Astrocyte of the hippocampus (primary cell): ENCODE results near the gene MFAP2.

Experiments
- DNase-seq: peaks from one replicate; pipeline ENCODE4 v3.0.0; 2011; ENCODE audit warnings: low read depth, low spot score

The MFAP2 gene

DNA sequence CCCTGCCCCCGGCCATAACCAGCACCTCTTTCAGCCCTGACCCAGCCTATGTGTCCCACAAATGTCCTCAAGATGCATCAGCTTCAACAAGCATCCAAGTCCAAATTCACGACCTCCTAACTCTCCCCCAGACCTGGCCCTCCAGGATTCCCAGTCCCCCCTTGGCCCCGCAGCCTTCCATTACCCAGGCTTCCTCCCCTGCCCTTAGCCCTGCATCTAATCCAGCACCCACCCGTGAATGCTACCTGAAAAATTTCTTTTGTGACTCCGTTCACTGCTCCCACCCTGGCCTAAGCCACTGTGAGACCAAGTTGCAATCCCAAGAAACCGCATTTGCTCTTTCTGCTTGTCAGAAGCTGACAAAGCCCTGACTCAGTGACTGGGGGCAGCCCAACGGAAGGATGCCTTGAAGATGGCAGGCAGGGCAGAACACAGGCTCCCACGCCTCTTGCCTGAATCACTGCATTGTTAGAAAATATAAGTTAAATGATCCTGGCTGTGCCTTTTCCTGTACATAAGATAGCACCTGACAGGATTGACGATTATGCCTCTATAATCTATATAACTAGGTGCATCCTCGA is 939 bp upstream of the MFAP2 start:
- peak; percentile 81 for DNase-seq

DNA sequence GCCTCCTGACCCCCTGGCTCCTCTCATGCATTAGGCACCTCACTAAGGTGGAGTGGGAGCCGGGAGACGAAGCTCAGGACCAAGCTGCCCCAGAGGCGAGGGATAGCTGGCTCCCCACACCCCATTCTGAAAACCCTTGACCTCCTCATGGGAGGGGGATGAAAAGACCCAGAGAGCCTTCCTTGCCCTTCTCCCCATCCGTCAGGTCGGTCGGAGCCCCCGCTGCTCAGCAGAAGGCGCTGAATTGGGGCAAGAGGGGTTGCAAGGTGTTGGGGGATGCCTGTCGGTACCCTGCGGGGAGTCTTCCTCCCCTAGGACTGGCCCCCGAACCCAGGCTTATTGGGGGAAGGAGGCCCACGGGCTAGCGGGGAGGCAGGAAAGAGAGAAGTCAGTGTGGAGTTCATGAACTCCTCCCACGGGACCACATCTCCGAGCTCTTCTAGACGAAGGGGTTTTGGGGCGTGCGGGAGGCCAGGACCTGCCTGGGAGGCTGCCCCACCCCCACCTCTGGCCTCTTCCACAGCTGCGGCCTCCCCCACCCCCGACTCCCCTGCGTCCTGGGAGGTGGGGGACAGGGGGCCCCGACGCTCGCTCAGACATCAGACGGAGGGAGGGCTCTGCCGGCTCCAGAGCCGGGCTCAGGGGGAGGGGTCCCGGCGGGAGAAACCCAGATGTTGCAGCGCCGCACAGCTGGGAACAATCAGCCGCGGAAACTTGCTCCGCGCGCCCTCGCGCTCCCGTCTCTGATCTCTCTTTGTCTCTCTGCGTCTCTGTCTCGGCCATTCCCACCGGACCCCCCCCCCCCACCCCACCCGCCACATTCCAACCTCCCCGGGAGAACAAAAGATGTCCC is 719 bp downstream of the MFAP2 start:
- peak; percentile 36 for DNase-seq

DNA sequence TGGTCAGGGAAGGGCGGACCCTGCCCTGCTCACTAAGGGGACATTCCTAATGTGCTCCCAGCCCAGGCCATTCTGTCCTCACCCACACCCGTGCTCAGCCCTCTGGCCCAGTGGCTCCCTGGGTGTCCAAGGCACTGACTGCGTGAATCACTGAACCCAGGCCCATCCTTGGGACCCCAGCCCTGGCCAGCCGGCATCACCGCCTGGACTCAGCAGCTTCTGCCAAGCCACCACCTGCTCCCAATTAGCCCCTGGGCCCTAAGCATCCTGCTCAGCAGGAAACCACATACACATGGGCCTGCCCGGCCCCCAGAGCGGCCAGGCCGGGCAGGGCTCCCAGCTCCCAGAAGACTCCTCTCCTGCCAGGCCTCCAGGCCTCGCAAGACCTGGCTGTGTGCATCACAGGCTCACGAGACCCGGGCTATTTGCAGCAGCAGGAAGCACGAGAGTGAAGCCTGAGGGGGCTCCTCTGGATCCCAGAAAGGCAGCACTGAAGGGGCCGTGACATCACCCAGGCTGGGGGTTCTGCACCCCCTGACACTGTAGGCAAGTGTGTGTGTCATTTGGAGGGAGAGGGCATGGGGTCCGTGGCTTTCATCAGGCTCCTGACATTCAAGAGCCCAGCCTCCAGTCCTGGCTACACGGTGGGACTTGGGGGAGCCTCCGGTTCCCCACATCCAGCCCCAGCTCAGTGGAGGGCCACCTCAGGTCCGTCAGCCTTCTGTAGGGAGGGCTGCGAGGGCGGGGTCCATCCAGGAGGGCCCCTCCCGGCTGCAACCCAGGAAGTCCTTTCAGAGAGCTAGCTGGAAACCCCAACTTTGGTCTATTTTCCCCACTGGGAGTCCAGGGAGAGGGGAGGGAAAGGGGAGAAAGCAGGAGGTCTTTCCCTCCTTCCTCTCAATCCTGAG is 1.6 kb downstream of the MFAP2 start:
- peak; percentile 93 for DNase-seq

DNA sequence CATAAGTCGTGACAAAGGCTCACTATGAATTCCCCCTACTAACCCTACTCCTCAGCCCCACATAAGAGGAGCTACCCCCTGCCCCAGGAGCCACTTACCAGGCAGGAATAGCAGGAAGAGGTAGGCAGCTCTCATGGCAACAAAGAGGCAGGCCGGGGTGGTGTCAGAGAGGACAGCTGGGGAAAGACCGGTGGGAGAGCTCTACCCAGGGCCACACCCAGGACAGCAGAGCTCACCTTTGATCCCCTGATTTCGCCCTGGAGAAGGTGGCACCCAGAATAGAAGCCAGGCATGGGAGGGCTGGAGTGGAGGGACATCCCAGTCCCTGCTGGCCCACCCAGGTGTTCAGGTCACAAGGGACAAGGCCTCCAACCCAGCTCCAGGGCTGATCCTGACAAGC is 2.3 kb downstream of the MFAP2 start:
- no peak for DNase-seq

DNA sequence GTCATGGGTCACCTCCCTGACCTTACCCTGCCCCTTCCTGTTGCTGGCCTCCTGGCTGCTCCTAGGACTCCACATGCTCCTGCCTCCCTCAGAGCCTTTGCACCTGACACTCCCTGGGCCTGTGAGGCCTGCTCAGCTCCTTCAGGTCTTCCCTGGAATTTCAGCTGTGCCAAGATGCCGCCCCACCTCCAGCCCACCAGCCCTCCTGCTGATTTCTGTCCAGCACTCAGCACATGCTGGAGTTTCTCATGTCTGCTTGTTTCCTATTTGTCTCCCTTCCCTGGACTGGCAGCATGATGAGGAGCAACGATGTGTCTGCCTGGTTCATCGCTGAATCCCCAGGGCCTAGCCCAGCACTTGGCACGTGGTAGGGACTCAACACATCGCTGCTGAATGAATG is 3.0 kb downstream of the MFAP2 start:
- DNase-seq: no peak

DNA sequence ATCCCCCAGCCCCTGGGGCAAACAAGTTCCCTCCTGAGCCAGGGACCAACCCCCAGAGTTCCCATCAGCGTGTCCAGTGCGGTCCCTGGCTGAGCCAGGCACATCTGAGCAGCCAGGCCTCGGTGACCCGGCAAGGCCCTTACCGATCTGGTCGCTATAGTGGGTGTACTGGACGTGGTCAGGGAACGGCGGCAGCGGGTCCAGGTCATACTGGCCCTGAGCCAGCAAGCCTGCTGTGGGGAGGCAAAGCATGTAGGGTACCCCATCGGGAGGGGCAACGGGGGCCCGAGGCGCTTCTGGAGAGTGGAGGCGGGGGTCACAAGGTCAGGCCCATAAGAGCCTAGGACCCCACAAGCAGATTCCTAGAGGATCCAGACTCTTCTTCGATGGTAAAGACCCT is 3.5 kb downstream of the MFAP2 start:
- DNase-seq: no peak

DNA sequence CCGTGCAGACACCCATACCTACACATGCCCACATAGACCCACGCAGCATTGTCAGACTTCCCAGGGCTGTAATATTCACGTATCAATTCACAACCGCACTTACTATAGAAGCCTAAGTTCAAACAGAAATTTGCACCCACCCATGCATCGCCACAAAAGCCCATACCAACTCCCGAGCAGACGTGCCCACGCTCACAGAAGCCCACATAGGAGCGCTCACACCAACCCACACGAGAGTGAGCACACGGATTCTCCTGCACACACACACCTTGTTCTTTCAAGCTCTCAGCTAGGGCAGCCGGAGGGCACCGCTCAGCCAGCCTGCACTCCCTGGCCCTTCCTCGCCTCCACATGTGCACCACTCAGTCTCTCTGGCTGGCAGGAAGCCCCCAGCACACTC is 4.6 kb downstream of the MFAP2 start:
- no peak for DNase-seq

DNA sequence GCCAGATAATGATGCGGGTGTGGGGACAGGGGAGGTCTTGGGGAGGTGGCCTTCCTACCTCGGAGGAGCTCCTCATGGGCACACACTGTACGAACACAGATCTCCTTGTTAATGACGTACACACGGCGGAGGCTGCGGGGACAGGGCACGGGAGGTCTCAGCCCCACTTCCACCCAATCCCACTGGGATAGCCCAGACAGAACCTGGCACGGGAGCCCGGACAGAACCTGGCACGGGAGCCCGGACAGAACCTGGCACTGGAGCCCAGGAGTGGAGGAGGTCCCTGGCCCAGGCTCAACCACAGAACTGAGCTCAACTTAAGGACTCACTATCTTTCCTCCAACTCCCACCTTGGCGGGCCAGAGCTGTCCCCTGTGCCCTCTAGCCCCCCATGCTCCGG is 5.2 kb downstream of the MFAP2 start:
- no peak for DNase-seq

DNA sequence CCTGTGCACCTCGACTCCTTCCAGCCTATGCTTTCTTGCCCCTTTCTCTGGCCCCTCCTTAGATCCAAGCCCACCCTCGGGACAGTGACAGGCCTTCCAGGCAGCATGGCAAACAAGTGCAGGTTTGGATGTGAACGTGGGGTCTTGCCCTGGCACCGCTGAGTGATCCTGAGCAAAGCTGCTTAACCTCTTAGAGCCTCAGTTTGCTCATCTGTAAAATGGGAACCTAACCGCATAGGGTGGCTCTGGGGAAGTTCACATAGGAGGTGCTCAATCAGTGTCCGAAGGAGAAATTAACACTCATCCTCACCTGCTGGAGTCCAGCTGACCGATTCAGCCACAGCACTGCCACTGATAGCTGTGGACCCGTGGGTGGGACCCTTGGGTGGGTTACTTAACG is 7.2 kb downstream of the MFAP2 start:
- DNase-seq: no peak

DNA sequence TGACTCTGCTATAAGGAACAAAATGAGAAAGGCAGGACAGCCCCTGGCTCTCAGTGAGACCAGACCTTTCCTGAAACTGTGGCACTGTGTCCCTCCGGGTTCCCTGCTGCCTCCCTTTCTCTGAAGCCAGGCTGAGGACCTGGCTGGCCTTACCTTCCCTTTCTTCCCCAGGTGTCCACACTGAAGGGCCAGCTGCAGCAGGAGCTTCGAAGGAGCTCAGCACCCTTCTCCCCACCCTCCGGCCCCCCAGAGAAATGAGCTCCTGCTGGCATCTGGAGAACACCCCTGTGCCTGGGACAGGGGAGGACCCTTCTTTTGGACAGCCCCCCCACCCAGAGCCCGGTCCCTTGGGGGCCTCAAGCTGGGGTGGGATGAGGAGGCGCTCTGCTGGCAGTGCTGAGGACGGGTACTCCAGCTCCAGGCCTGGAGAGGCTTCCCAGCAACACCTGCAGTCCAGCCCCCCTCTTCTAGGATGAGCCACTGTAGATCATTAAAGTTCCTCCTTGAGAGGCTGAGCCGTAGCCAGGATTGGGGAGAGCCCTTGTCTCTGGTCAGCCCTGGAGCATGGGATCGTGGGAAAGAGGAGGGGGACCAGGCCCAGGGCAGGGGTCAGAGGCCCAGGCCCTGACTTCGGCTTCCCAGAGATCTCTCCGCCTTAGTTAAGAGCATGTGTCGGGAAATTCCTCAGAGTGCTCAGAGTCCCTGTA is 8.1 kb downstream of the MFAP2 start:
- DNase-seq: no peak

DNA sequence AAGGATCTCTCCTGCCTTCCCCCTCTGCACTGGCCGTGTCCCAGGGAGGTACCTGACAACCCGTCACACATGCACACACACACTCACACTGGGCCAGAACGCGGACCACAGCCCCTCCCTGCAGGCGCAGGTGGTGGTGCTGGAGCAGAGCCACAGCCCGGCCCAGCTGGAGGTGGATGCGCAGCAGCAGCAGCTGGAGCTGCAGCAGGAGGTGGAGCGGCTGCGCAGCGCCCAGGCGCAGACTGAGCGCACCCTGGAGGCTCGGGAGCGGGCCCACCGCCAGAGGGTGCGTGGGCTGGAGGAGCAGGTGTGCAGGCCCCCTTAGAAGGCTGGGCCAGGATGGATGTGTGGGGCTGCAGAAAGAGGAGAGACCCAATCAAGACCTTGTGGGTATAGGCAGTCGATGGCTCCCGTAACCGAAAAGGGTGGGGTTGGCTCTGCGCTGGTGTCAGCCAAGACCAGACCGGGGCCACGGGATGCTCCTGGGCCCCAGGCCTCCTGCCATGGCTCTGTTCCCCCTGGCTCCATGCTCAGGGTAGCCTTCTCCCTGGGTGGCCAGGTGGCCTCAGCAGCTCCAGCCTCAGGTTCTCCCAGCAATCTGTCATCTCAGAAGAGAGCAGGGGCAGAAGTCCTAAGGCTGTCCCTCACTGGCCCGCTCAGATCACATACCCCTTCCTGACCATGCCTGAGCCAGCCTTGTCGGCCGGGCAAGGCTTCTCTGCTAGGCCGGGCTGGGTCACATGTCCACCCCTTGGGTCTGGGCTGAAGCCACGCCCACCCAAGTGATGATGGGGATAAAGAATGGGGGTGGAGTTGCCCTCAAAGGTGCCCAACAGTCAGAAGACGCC is 8.9 kb downstream of the MFAP2 start:
- DNase-seq: peak; percentile 74

DNA sequence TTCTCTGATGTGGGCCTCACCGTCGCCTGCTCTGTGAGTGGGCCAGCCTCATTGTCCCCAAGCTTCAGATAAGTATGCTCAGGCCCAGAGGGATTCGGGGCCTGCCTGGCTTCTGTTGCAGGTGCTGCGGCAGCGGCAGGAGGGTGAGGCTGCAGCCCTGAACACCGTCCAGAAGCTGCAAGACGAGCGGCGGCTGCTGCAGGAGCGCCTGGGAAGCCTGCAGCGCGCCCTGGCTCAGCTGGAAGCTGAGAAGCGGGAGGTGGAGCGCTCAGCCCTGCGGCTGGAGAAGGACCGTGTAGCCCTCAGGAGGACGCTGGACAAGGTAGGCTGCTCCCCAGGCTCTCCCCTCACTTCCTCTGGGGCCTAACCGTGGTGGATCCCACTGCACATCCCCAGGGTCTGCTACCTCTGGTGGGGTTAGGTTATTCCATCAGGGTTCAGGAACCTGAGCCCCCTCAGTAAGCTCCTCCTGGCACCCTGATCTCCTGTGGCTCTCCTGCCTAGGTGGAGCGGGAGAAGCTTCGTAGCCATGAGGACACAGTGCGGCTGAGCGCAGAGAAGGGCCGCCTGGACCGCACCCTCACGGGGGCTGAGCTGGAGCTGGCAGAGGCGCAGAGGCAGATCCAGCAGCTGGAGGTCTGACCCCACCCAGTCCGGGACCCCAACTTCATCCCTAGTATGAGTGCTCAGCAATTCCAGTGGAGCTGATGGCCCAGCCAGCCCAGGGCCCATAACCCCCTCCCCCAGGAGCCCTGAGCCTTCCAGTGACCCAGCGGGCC is 10.1 kb downstream of the MFAP2 start:
- DNase-seq: no peak

DNA sequence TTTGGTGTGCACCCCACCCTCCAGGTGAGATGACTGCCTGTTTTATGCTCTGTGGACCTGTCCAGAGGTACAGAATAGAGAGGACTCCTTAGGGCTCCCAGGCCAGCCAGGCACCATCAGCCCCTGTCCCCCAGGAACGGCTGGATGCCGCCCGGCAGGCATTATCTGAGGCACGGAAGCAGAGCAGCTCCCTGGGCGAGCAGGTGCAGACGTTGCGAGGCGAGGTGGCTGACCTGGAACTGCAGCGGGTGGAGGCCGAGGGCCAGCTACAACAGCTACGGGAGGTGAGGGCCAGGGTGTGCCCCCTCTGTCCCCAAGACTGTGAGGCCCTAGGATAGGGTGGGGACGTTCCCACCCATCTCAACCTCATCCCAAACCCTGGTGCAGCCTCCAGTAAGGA is 10.8 kb downstream of the MFAP2 start:
- no peak for DNase-seq

DNA sequence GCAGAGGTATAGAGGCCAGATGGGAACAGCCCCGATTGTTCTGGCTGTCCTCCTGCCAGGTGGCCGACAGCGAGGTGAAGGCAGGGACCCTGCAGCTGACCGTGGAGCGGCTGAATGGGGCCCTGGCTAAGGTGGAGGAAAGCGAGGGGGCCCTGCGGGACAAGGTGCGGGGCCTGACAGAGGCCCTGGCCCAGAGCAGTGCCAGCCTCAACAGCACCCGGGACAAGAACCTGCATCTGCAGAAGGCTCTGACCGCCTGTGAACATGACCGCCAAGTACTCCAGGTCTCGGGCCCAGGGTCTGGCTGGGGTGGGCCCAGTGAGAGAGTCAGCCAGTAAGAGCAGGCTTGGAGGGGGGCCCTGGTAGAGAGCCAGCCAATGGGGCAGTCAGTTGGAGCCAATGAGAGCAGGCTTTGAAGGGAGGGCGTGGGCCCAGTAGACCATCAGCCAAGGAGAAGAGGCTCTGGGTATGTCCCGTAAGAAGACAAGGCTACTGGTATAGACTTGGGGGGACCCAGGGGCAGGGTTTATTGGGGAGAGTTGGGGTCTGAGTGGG is 11.3 kb downstream of the MFAP2 start:
- DNase-seq: no peak

DNA sequence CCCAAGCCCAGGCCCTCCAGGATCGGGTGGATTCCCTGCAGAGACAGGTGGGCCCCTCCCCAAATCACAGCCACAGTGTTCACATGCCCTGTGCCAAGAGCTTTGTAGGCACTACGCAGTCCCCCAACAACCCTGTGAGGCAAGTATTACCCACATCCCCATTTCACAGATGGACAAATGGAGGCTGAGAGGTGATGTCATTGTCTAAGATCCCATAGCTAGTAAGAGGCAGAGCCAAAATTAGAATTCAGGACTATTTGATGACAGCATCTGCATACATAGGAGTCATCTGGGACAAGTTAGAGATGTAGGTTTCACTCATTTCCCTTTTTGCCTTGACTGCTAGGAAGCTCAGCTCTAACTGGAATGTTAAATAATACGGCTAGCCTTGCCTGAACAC is 12.0 kb downstream of the MFAP2 start:
- no peak for DNase-seq

DNA sequence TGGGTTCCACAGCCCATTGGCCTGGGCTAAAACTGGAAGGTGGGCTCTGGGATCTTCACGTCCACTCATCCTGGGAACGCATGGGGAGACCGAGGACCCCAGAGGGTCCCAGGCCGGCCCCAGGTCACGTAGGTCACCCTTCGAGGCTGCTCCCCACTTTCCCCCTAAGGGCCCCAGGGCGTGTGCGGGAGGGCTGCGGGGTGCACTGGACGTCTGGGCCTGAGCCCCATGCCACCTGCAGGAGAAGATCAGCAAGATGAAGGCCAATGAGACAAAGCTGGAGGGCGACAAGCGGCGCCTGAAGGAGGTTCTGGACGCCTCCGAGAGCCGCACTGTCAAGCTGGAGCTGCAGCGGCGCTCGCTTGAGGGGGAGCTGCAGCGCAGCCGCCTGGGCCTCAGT is 12.5 kb downstream of the MFAP2 start:
- DNase-seq: no peak

DNA sequence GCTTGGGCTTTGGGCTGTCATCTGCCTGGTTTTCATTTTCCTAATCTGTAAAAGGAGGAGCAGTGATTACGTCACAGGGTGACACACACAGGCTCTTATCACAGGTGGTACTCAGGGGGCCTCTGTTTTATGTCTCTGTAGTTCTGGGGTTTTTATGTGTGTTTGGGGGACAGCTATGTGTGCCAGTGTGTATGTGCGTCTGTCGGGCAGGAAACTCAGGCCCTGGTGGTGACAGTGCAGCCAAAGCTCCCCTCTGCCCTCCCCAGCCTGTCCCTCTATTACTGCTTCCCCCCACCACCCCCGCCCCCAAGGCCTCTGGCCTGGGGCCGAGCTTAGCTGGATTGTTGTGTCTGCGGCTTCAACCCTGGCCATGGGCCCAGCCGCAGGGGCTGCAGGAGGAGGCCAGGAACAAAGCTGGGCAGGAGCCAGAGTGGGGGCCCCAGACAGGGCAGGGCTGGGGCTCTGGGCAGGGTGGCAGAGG is 13.3 kb downstream of the MFAP2 start:
- peak; percentile 98 for DNase-seq

DNA sequence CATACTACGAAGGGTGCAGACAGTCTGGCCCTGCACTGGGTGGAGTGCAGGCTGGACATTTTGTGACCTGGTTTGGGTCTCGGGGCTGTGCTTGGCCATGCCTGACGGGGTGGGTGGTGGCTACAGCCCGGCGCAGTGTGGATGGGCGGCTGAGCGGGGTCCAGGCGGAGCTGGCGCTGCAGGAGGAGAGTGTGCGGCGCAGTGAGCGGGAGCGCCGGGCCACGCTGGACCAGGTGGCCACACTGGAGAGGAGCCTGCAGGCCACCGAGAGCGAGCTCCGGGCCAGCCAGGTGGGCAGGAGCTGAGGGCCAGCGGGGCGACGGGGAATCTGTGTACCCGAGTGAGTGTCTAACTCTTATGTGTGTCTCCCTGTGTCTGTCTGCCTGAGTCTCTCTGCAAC is 14.1 kb downstream of the MFAP2 start:
- DNase-seq: no peak

DNA sequence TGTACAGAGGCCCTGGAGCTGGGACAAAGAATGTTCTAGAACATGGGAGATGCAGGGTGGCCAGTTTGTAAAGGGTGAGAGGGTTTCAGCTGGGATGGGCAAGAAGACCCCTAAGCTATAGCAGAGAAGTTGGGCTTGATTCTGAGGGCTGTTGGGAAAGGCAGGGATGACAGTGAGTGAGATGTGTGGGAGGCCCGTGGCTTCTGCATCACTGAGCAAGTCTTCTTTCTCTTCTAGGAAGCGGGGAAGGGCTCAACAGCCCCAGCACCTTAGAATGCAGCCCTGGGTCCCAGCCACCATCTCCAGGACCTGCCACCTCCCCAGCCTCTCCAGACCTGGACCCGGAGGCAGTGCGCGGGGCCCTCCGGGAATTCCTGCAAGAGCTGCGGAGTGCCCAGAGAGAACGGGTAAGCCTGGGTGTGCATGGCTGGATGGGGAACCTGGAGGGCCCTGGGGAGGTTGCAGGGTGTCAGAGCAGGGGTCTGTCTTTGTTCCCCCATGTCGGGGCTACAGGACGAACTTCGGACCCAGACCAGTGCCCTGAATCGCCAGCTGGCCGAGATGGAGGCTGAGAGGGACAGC is 14.8 kb downstream of the MFAP2 start:
- DNase-seq: no peak
